HepG2 (cell line): ENCODE data around the gene ANXA3. TPM values are rescaled to one million over a fixed set of nuclear protein-coding genes. Genes with fewer than 3 reads are reported as not detected.
A peak's percentile ranks its signal among the peaks of the same experiment; 100 is the strongest.

Experiments used
- ARID5B ChIP-seq: IDR thresholded peaks from 2 replicates; pipeline ENCODE4 v1.4.0; 2020; ENCODE audit warnings: mild to moderate bottlenecking, missing genetic modification reagents
- BCL3 ChIP-seq: sonication (generic); formaldehyde crosslinking; IDR thresholded peaks from 2 replicates; pipeline ENCODE4 v1.5.1; 2020; ENCODE audit warnings: mild to moderate bottlenecking, missing genetic modification reagents, moderate library complexity
- FOXA3 ChIP-seq: IDR thresholded peaks from 2 replicates; pipeline ENCODE4 v1.6.1; 2016; ENCODE audit warnings: missing genetic modification reagents, missing compliant biosample characterization
- FOXJ3 ChIP-seq: sonication (generic); formaldehyde crosslinking; IDR thresholded peaks from 2 replicates; pipeline ENCODE4 v1.4.0; 2020; ENCODE audit warnings: missing genetic modification reagents, mild to moderate bottlenecking, borderline replicate concordance
- HDAC1 ChIP-seq: sonication (generic); formaldehyde crosslinking; IDR thresholded peaks from 2 replicates; pipeline ENCODE4 v1.5.1; 2020; ENCODE audit warnings: mild to moderate bottlenecking, missing genetic modification reagents
- HDAC6 ChIP-seq: fragments of 200-600 bp; sonication (generic); IDR thresholded peaks from 2 replicates; pipeline ENCODE4 v1.7.0; 2017; ENCODE audit warnings: mild to moderate bottlenecking, antibody characterized with exemption, low read length, low read depth
- MEIS1 ChIP-seq: sonication (generic); formaldehyde crosslinking; IDR thresholded peaks from 2 replicates; pipeline ENCODE4 v1.9.0; 2021; ENCODE audit warnings: mild to moderate bottlenecking, missing genetic modification reagents, moderate library complexity, borderline replicate concordance
- SKIL ChIP-seq: sonication (generic); formaldehyde crosslinking; IDR thresholded peaks from 2 replicates; pipeline ENCODE4 v1.8.0; 2022; ENCODE audit warnings: missing genetic modification reagents, mild to moderate bottlenecking, moderate library complexity, borderline replicate concordance
- TBX2 ChIP-seq: sonication (generic); formaldehyde crosslinking; IDR thresholded peaks from 2 replicates; pipeline ENCODE4 v1.5.0; 2020; ENCODE audit warnings: missing genetic modification reagents, mild to moderate bottlenecking, borderline replicate concordance
- TOPORS ChIP-seq: sonication (generic); formaldehyde crosslinking; IDR thresholded peaks from 2 replicates; pipeline ENCODE4 v1.8.0; 2023; ENCODE audit warnings: mild to moderate bottlenecking, missing genetic modification reagents
- YEATS4 ChIP-seq: sonication (generic); formaldehyde crosslinking; IDR thresholded peaks from 2 replicates; pipeline ENCODE4 v1.4.0; 2020; ENCODE audit warnings: missing genetic modification reagents, borderline replicate concordance
- ZNF234 ChIP-seq: sonication (generic); formaldehyde crosslinking; conservative IDR thresholded peaks from 2 replicates; pipeline ENCODE4 v1.5.1; 2020; ENCODE audit warnings: mild to moderate bottlenecking, missing genetic modification reagents
- ZNF264 ChIP-seq: sonication (generic); formaldehyde crosslinking; IDR thresholded peaks from 2 replicates; pipeline ENCODE4 v1.4.0; 2020; ENCODE audit warnings: missing genetic modification reagents
- ZNF30 ChIP-seq: sonication (generic); formaldehyde crosslinking; IDR thresholded peaks from 2 replicates; pipeline ENCODE4 v1.5.0; 2020; ENCODE audit warnings: mild to moderate bottlenecking, missing genetic modification reagents
- ZNF513 ChIP-seq: sonication (generic); formaldehyde crosslinking; conservative IDR thresholded peaks from 2 replicates; pipeline ENCODE4 v1.5.0; 2020; ENCODE audit warnings: missing genetic modification reagents
- ZNF614 ChIP-seq: IDR thresholded peaks from 2 replicates; pipeline ENCODE4 v1.6.1; 2018; ENCODE audit warnings: missing biosample characterization, missing genetic modification reagents, inconsistent platforms, borderline replicate concordance
- ZNF770 ChIP-seq: sonication (generic); formaldehyde crosslinking; IDR thresholded peaks from 2 replicates; pipeline ENCODE4 v1.5.0; 2020; ENCODE audit warnings: mild to moderate bottlenecking, missing genetic modification reagents
- ZSCAN21 ChIP-seq: sonication (generic); formaldehyde crosslinking; IDR thresholded peaks from 2 replicates; pipeline ENCODE4 v1.8.0; 2022; ENCODE audit warnings: mild to moderate bottlenecking, missing genetic modification reagents, moderate library complexity, borderline replicate concordance
- polyA plus RNA-seq, 8 experiments: library from polyadenylated mRNA; depleted of rRNA in 3 of 8; stranded (reverse) in 7 of 8; unstranded in 1 of 8; fragments of >200 nt; fragmentation: Illumina TruSeq in 4 of 8; extraction: Trizol in 4 of 8; gene quantifications; 2 replicates each; pipeline versions ENCODE4 v1.2.1 to v1.2.3, GENCODE V29; 2011 to 2016; ENCODE audit warnings: low read depth in 4 of 8, missing spikeins in 1 of 8, mixed read lengths in 1 of 8; ENCODE audit not compliant: insufficient read depth in 1 of 8
- total RNA-seq, 5 experiments: library from RNA; depleted of rRNA; stranded (reverse); fragments of >200 nt; fragmentation: Illumina TruSeq; extraction: Trizol; gene quantifications; 2 replicates each; pipeline ENCODE4 v1.2.3, GENCODE V29; 2016; ENCODE audit warnings: low read depth in 1 of 5

ANXA3 gene
- total and polyA plus RNA-seq, 2 of the 13 experiments (the other 11 are each of a cell fraction or from before 2014, with no cell fraction given) = 6.5 to 6.9 TPM

- TF ChIP-seq SKIL (CRISPR knock-in tag) = peak; percentile 59; the same call in 1 of the 2 replicates
- TF ChIP-seq ZNF614 = 0 out of 2 replicates have a peak, but pooled peaks have one; percentile 43
- TF ChIP-seq ZSCAN21 (CRISPR knock-in tag) = no peak
- TF ChIP-seq FOXA3 (CRISPR knock-in tag) = peak; percentile 70
- TF ChIP-seq ZNF770 (CRISPR knock-in tag) = no peak
- no peak for TF ChIP-seq BCL3 (CRISPR knock-in tag)
- peak; percentile 83 for TF ChIP-seq ARID5B (CRISPR knock-in tag)
- no peak for TF ChIP-seq YEATS4 (CRISPR knock-in tag)
- no peak for TF ChIP-seq MEIS1 (CRISPR knock-in tag)
- TF ChIP-seq TOPORS (CRISPR knock-in tag) = no peak
- peak; percentile 12; the same call in 1 of the 2 replicates for TF ChIP-seq FOXJ3
- TF ChIP-seq ZNF264 = no peak
- no peak for TF ChIP-seq HDAC6
- TF ChIP-seq ZNF30 (CRISPR knock-in tag) = no peak
- TF ChIP-seq HDAC1 (CRISPR knock-in tag) = no peak
- TF ChIP-seq TBX2 (CRISPR knock-in tag) = peak; percentile 32; the same call in 1 of the 2 replicates
- no peak for TF ChIP-seq ZNF234
- TF ChIP-seq ZNF513 (CRISPR knock-in tag) = no peak
Measured at GRCh38 chr4:78513411-78513975, 38.1 kb upstream of the ANXA3 start (continued).
